Bladder microvascular endothelial cell (primary cell): ENCODE measurements around the gene WBP2. TPM values are rescaled to one million over a fixed set of nuclear protein-coding genes. Genes with fewer than 3 reads are reported as not detected.

Experiments
- total RNA-seq: library from RNA; depleted of rRNA; stranded (reverse); fragments of >200 nt; gene quantifications from 2 replicates; pipeline ENCODE4 v1.2.3, GENCODE V29; 2014

WBP2 gene
- total RNA-seq: 13.8 and 44.6 TPM in 2 replicates

DNA sequence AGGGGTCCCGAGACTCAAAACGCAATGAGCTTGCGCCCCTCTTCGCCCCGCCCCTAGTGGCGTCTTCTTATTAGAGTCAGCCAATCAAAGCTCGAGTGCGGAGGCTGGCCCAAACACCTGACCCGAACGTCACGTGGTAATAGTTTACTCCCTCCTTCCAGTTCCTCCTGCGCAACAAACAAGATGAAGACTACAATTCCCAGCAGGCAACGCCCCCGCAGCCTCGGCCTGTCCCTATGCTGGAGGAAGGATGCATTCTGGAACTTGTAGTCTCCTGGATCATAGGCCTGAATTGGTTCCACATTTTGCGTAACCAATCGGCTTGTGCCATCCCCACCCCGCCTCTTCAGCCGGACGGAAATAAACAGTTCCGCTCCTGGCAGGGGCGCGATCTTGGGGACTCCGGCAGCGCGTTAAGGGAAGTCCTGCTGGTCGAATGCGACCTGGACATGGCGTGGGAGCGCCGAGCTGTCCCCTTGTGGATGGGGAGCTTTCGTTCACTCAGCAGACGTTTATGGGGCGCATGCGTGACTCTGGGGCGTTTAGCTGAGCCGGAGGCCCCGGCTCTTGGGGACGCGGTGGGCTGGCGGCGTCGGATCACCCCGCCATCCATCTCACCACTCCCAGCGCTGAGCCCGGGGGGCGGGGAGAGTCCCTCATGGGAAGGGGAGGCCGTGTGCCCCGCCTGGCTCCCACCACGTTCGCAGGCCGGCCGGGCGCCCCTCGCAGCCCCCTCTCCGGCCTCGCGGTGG lies at the start of gene WBP2:
TSS of gene WBP2 (minus strand) at position 26 of the 752 bp plus-strand sequence. CDS start 38 bp downstream, outside the sequence.

DNA sequence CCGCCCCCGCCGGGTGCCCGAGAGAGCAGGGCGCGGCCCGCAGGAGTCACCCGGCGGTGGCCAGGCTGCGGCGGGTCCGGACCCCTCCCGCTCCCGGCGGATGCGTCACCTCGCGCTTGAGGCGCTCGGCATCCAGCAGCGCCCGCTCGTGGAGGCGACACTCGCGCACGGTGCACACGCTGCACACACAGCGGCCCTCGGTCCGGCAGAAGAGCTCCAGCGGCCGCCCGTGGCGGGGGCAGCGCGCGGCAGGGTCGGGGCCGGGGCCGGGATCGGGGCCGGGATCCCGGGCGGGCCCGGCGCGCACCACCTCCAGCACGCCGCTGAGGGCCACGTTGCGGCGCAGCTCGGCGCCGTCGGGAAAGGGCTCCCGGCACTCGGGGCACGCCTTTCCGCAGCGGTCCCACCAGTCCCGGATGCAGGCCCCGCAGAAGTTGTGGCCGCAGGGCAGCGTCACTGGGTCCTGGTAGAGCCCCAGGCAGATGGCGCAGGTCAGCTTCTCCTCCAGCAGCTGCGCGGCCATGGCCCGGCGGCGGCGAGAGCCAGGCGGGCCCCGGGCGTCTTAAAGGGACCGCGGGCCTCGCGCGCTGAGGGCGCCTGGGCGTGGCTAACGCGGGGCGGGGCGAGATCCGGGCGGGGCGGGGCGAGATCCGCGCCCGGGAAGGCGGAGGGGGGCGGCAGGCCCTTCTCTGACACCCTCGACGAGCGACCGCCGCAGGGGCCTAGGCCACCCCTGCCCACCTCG lies 41.5 kb upstream of the WBP2 start, which contains the start of gene TRIM65:
TSS of gene TRIM65 (minus strand) at position 537 of the 745 bp plus-strand sequence. CDS start at position 523, 14 bp downstream.

DNA sequence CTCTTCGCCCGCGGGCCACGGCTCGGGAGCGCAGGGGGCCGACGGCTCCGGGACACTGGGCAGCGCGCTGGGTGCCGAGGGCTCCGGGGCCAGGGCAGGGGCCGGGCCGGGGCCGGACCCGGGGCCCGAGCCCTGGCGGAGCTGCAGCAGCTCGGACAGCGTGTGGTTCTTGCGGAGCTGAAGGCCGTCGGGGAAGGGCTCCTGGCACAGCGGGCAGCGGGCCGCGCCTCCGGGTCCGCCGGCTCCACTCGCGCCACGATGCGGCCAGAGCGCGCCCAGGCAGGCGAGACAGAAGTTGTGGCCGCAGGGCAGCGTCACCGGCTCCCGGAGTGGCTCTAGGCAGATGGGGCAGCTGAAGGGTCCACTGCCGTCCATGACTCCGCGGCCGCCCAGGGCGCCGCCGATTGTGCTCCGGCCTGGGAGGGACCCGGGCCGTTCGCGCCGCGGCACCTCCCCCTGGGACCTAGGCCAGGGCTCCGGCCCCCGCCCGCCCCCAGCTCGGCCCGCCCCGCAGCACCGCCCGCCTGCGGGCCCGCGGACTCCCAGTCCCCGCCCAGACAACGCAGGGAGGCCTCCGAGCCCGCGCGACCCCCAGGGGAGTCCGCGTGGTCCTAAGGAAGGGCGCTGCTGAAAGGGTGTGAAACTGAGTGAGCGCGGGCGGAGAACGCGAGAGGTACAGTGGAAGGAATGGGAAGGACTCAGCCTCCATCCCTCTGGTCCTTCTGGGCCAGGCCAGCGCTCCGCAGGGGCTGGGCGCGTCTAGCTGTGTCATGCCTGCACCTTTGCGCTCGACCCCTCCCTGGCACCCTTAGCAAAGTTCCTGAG lies 23.3 kb upstream of the WBP2 start, which contains the start of gene TRIM47:
TSS of gene TRIM47 (minus strand) at position 408 of the 825 bp plus-strand sequence. CDS start at position 375, 33 bp downstream.

DNA sequence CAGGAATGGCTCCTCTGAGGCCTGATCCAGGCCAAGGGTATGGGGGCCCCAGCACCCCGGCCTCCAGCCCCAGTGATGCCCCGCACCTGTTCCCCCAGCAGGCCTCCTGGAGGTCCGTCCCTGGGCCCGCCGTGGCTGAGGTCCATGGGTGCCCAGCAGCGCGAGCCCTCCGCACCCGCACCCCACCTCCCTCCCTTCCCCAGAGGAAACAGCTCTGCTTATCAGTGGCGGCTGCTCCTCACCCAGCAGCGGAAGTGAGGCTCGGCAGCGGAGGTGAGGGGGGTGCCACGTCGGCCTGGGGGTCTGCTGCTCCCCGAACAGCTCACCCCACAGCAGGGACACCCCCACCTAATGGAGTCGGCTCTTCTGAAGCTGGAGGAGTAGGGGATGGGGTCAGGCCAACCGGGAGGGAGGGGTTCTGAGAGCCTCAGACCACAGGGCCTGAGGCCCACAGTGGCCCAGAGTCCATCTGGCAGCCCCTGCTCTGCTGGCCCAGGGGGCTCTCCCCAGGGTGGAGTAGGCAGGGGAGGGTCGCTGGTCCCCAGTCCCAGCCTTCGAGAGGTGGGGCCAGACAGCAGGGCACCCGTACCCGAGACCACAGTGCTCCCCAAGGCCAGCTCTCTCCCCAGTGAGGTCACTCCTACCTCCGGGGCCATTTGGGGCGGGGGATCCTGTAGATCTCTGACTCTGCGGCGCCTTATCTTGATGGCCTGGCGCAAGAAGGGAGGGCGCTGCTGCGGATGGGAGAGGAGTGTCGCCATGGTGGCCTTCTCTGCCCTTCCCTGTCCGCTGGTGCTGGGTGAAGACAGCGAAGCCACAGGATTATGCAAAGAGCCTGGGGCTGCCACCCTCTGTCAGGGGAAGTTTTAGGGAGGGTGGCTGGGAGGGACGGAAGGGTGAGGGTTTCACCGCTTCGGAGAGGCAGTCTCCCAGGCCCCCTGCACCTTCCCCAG lies 11.3 kb downstream of the WBP2 start, which contains the start of gene UNC13D:
TSS of gene UNC13D (minus strand) at position 828 of the 953 bp plus-strand sequence. CDS start at position 761, 67 bp downstream.

Other genes with a start within 250 kb of the WBP2 start
- gene SMIM5, start 221.9 kb downstream of the WBP2 start, total RNA-seq: not detected in 2 replicates
- 7.1 and 23.6 TPM in 2 replicates for gene RECQL5, start 188.2 kb downstream of the WBP2 start, total RNA-seq
- 63.3 and 68.3 TPM in 2 replicates for gene SAP30BP, start 188.0 kb downstream of the WBP2 start, total RNA-seq
- gene ITGB4, start 133.9 kb downstream of the WBP2 start, total RNA-seq: 8.6 and 22.9 TPM in 2 replicates
- gene GALK1, start 90.1 kb downstream of the WBP2 start, total RNA-seq: 57.1 and 85.5 TPM in 2 replicates
- gene UNK, start 70.5 kb downstream of the WBP2 start, total RNA-seq: 6.8 and 22.8 TPM in 2 replicates
- 0.97 and 4.7 TPM in 2 replicates for gene UNC13D, start 10.9 kb downstream of the WBP2 start, total RNA-seq
- 65.4 and 91.7 TPM in 2 replicates for gene TRIM47, start 23.2 kb upstream of the WBP2 start, total RNA-seq
- gene TRIM65, start 41.6 kb upstream of the WBP2 start, total RNA-seq: 20.1 and 23.0 TPM in 2 replicates
- 27.4 and 33.4 TPM in 2 replicates for gene MRPL38, start 49.5 kb upstream of the WBP2 start, total RNA-seq
- gene FBF1, start 85.7 kb upstream of the WBP2 start, total RNA-seq: 4.7 and 9.1 TPM in 2 replicates
- 46.3 and 82.1 TPM in 2 replicates for gene ACOX1, start 123.8 kb upstream of the WBP2 start, total RNA-seq
- gene TEN1, start 123.9 kb upstream of the WBP2 start, total RNA-seq: 15.2 and 16.0 TPM in 2 replicates
- 0.81 and 2.7 TPM in 2 replicates for gene CDK3, start 145.5 kb upstream of the WBP2 start, total RNA-seq
- gene EVPL, start 172.0 kb upstream of the WBP2 start, total RNA-seq: under 0.01 TPM in 1 of 2 replicates, not detected in the other
- 25.1 and 54.9 TPM in 2 replicates for gene SRP68, start 217.2 kb upstream of the WBP2 start, total RNA-seq
- 0.16 TPM in 1 of 2 replicates, not detected in the other for gene GALR2, start 219.4 kb upstream of the WBP2 start, total RNA-seq
- gene ZACN, start 223.8 kb upstream of the WBP2 start, total RNA-seq: not detected in 2 replicates
- 51.8 and 129 TPM in 2 replicates for gene EXOC7, start 248.5 kb upstream of the WBP2 start, total RNA-seq